ENCODE results near the gene CDC42BPG. TPM values are rescaled to one million over a fixed set of nuclear protein-coding genes. Genes with fewer than 3 reads are reported as not detected.

Gene CDC42BPG
- total and polyA plus RNA-seq, 10 of the 15 experiments (the other 5 are each of a cell fraction or from before 2014, with no cell fraction given) = 0.02 to 1.3 (median 0.09) TPM; not detected in 1

DNA sequence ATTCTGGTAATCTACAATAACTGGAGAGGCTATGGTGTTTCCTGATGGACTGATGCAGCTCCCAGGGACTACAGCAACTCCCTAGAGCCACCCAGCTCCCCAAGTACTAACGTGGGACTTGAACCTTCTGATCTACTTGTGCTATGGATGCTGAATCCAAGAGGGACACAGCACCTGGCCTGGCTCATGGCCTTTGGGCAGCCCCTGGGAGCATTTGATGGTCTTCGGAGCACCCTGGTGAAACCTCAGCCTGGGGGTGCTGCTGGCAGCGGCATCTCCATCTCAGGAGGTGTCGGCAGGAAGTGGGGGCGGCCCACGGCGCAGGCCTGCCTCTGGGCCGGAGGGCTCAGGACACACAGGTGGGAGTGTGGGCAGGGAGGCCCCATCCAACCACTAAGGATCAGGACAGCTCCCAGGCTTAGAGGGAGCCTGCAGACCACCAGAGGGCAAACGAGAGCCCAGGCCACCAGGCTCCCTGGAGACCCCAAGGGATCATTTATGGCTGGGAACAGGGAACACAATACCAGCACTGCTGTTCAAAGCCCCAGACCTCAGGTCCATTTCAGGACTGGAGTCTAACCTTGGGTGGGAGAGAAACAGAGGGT is 25.2 kb upstream of the CDC42BPG start (continued):
- TF ChIP-seq, protein P1, sequence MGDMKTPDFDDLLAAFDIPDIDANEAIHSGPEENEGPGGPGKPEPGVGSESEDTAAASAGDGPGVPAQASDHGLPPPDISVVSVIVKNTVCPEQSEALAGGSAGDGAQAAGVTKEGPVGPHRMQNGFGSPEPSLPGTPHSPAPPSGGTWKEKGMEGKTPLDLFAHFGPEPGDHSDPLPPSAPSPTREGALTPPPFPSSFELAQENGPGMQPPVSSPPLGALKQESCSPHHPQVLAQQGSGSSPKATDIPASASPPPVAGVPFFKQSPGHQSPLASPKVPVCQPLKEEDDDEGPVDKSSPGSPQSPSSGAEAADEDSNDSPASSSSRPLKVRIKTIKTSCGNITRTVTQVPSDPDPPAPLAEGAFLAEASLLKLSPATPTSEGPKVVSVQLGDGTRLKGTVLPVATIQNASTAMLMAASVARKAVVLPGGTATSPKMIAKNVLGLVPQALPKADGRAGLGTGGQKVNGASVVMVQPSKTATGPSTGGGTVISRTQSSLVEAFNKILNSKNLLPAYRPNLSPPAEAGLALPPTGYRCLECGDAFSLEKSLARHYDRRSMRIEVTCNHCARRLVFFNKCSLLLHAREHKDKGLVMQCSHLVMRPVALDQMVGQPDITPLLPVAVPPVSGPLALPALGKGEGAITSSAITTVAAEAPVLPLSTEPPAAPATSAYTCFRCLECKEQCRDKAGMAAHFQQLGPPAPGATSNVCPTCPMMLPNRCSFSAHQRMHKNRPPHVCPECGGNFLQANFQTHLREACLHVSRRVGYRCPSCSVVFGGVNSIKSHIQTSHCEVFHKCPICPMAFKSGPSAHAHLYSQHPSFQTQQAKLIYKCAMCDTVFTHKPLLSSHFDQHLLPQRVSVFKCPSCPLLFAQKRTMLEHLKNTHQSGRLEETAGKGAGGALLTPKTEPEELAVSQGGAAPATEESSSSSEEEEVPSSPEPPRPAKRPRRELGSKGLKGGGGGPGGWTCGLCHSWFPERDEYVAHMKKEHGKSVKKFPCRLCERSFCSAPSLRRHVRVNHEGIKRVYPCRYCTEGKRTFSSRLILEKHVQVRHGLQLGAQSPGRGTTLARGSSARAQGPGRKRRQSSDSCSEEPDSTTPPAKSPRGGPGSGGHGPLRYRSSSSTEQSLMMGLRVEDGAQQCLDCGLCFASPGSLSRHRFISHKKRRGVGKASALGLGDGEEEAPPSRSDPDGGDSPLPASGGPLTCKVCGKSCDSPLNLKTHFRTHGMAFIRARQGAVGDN (IDR thresholded peaks at IDR 0.05) = no peak; the same call in 1 of the 2 replicates
- TF ChIP-seq CBX3 (IDR thresholded peaks at IDR 0.05; ENCODE audit: borderline replicate concordance, low read depth) = no peak
- no peak for TF ChIP-seq SPI1 (IDR thresholded peaks at IDR 0.05; ENCODE audit: borderline replicate concordance, insufficient read depth, low read depth, low read length)
- TF ChIP-seq IKZF1 (conservative IDR thresholded peaks at IDR 0.05) = peak; percentile 63
- TF ChIP-seq EZH2 (IDR thresholded peaks at IDR 0.05; ENCODE audit: borderline replicate concordance, control insufficient read depth, low read depth, low read length) = no peak
- 0 out of 2 replicates have a peak, but pooled peaks have one; percentile 26 for TF ChIP-seq TBL1XR1 (IDR thresholded peaks at IDR 0.05; ENCODE audit: low read depth, low read length)
- TF ChIP-seq, protein P2, sequence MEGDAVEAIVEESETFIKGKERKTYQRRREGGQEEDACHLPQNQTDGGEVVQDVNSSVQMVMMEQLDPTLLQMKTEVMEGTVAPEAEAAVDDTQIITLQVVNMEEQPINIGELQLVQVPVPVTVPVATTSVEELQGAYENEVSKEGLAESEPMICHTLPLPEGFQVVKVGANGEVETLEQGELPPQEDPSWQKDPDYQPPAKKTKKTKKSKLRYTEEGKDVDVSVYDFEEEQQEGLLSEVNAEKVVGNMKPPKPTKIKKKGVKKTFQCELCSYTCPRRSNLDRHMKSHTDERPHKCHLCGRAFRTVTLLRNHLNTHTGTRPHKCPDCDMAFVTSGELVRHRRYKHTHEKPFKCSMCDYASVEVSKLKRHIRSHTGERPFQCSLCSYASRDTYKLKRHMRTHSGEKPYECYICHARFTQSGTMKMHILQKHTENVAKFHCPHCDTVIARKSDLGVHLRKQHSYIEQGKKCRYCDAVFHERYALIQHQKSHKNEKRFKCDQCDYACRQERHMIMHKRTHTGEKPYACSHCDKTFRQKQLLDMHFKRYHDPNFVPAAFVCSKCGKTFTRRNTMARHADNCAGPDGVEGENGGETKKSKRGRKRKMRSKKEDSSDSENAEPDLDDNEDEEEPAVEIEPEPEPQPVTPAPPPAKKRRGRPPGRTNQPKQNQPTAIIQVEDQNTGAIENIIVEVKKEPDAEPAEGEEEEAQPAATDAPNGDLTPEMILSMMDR (IDR thresholded peaks at IDR 0.05 in 2 of 3, conservative IDR thresholded peaks at IDR 0.05 in 1 of 3; ENCODE audit: control insufficient read depth in 2 of 3, extremely low read depth in 1 of 3, insufficient read depth in 1 of 3, low read depth in 3 of 3, low read length in 3 of 3) = peak; percentile 38 to 65 (median 41); a peak in 4 of 6 replicates
- no peak for TF ChIP-seq FOXK2 (IDR thresholded peaks at IDR 0.05)
- no peak for TF ChIP-seq SMAD1 (IDR thresholded peaks at IDR 0.05; ENCODE audit: low read depth, partially characterized antibody)
- TF ChIP-seq EED (IDR thresholded peaks at IDR 0.05; ENCODE audit: low read depth) = 0 out of 2 replicates have a peak, but pooled peaks have one; percentile 11
- no peak for TF ChIP-seq FOS (IDR thresholded peaks at IDR 0.05; ENCODE audit: borderline replicate concordance, extremely low read depth, insufficient read length)
- no peak for TF ChIP-seq RELA (IDR thresholded peaks at IDR 0.05; ENCODE audit: borderline replicate concordance, partially characterized antibody)
- no peak for TF ChIP-seq RBBP5 (conservative IDR thresholded peaks at IDR 0.05)
- no peak for TF ChIP-seq SIX5 (IDR thresholded peaks at IDR 0.05; ENCODE audit: low read depth, low read length, severe bottlenecking)
- TF ChIP-seq RAD21 (IDR thresholded peaks at IDR 0.05; ENCODE audit: insufficient read depth, low read depth, low read length) = no peak
- no peak for TF ChIP-seq NR2C1 (IDR thresholded peaks at IDR 0.05)
- TF ChIP-seq NFIC (IDR thresholded peaks at IDR 0.05; ENCODE audit: low read depth, low read length) = no peak
- TF ChIP-seq POLR2AphosphoS5 (IDR thresholded peaks at IDR 0.05; ENCODE audit: low read length) = peak; percentile 36; the same call in 1 of the 2 replicates
- no peak for TF ChIP-seq ZNF217 (IDR thresholded peaks at IDR 0.05)
- 0 out of 4 replicates have a peak, but pooled peaks of 1 of the 2 experiments have one; percentile 17 for TF ChIP-seq SRF (IDR thresholded peaks at IDR 0.05; ENCODE audit: low read depth in 2 of 2, low read length in 2 of 2)
